HT1080 (cell line): Measurements from ENCODE around the gene KIRREL1. TPM values are rescaled to one million over a fixed set of nuclear protein-coding genes. Genes with fewer than 3 reads are reported as not detected.

Experiments used
- DNase-seq: peaks from one replicate; pipeline ENCODE4 v3.0.0-alpha.2; 2015; ENCODE audit warnings: low read depth
- total RNA-seq: library from RNA; depleted of rRNA; stranded (reverse); fragments of >200 nt; shearing (Covaris generic); gene quantifications from 2 replicates; pipeline ENCODE4 v1.2.3, GENCODE V29; 2014

Gene KIRREL1
- total RNA-seq, 1 experiment from 2014 or later: 68.8 TPM

DNA sequence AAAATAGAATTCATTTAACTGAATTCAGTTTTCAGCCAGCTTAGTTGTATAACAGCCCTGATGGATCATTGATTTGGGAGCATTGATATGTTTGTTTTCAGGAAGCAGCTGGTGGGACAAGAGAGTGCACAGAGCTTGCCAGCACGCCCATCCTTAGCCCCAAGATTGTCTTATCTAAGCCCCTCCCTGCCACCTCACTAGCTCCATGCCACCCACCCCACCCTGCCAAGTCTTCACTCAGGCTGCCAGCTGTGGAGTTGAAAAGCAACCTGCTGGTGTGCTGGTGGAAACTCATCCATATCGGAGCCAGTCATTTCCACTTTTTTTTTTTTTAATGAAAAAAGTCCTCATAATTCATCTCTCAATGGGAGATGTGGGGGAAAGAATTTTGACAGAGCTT lies 11.8 kb downstream of the KIRREL1 start:
- no peak for DNase-seq

- no peak for DNase-seq
Measured at GRCh38 chr1:158007180-158007579, 13.7 kb downstream of the KIRREL1 start.

DNA sequence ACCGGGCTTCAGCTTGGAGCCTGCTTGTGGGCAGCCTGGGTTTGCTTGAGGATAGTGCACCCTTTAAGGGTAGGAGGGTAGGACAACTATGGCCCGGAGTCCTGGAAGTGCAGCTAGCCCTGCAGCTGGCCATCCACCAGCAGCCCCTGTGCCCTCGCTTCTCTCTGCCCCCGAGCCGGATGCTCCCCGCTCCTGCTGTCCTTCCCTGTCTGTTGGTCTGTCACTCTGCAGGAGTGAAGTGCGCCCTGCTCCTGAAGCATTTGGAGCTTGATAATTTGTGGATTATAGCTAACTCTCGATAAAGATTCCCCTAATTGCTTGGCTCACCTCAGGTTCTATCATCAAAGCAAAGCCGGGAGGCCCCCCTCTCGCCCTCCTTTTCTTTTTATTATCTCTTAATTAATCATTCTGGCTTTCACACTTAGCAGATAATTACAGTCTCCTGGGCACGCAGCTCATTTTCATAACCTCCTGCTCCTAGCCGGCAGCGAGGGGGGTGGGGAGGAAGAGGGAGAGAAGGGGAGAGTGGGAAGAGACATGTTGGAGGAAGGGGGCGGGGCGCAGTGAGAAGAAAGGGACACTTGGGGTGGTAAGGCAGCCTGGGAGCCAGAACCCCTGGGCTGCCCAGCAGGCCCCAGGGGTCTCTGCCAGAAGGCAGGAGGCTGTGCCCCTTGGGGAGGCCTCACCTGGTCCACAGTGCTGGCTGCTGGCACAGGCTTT lies 14.4 kb downstream of the KIRREL1 start:
- DNase-seq: no peak

GRCh38 chr1:158008630-158009029 lies 15.2 kb downstream of the KIRREL1 start:
- DNase-seq: no peak

DNA sequence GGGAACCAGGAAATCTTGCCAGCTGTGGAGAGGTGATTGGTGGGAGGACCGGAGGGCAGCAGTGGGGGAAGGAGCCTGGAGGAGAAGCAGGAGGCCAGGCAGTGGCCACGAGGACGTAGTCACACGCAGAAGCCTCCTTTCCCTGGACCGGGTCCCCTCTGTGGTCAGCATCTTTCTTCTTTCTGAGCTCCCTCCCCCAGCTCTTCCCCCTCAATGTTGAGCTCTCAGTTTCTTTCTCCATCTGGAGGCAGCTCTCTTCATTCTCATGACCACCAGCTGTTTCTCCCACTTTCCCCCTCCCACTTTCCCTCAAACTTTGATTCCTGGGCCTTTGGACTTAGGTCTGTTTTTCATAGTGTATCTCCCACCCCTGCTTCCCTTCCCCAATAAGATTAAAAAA lies 18.3 kb downstream of the KIRREL1 start:
- no peak for DNase-seq

DNA sequence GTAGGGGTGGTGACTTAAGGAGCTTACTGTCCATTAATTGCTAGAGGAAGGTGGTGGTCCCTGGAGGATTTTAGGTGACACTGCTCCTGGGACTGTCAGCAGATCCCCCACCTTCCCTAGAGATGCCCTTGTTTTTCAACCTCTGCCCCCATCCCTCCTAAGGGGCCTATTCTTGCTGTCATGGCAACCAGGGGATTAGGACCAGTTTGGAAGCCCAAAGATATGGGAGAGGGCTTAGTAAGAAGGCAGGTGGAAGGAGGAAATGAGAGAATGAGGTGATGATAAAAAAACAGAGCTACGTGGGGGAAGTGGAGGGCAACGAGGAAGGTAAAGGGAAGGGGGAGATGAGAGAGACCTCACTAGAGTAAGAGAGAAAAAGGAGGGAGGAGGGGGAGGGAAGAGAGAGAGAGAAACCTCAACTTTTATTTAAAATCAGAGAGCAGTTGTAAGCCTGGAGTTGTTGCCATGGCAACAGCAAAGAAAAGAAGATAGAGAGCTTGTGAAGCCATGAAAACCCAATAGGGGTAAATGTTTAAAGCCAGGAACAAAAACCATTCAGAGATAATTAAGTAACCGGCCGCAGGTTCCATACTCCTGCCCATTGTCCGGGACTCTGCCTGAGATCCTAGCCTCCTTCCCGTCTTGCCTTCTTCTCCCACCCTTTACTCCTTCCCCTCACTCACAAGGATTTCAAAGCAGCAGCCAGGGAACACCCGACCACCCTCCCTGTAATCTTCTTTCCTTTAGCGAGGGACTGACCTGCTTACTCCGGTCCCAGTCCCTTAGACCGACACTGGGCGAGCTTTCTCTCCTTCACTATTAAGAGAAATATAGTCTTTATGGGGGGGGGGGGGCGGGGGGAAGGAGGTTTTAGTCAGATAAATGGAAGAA lies 20.6 kb downstream of the KIRREL1 start:
- no peak for DNase-seq

DNA sequence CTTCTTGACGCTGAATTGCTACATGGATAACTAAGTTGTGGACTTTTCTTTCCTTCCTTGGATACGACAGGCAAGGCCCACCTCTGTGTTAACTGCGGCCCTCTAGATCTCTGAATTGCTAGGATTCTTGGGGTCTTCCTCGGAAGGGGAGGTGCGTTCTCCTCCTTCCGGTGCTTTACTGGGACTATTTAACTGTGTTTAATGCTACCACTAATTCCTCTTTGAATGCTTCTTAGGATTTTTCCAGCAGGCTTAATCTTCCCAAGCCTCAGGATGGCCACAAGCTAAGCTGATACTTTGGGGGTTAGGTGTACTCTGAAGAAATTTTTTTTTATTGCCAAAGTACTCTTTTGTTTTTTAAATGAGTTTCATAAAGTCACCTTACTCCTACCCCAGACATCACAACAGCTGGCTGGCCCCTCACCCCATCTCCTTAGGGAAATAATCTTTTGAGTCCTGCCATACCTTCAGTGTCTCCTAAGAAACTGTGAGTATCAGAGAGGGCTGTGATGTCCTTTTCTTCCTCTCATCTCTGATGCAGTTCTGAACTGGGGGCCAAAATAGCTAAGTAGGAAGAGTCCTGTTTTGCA lies 21.4 kb downstream of the KIRREL1 start:
- DNase-seq: no peak

DNA sequence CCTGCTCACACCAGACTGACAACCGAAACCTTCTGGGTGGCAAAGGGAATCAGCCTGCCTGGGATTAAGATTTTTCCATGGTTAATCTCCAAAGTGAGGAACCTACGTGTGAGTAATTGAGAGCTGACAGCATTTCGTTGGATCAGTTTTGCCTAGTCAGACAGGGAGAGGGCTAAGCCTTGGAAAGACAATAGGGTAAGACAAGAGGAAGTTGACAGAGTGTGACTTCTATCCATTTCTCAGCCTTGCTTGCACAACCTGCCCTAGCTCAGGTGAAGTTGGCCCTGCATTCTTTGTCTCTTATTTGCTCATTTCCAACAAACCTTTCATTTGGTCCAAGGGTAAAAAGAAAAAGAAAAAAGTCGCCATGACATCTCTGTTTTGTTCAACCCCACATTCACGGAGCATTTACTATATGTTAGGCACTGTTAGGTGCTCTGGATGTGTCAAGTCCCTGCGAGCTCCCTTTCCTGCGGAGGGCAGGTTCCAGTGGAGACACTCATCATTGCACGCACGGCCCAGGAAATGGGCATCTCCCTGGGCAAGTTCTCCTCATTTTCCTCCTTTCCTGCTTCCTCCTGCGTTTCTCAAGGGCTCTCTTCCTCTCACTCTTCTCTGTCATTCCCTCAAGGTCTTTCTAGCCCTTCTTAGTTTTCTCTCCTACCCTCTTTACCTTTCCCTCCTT lies 23.3 kb downstream of the KIRREL1 start:
- DNase-seq: no peak

- DNase-seq: no peak
Measured at GRCh38 chr1:158017800-158018595, 24.6 kb downstream of the KIRREL1 start.

- peak; percentile 95 for DNase-seq
Measured at GRCh38 chr1:158019171-158019868, 25.9 kb downstream of the KIRREL1 start.

GRCh38 chr1:158020259-158020885 lies 26.9 kb downstream of the KIRREL1 start:
- DNase-seq: no peak

GRCh38 chr1:158020886-158021620 lies 27.6 kb downstream of the KIRREL1 start:
- no peak for DNase-seq

- peak; percentile 30 for DNase-seq
Measured at GRCh38 chr1:158021721-158022120, 28.3 kb downstream of the KIRREL1 start.

DNA sequence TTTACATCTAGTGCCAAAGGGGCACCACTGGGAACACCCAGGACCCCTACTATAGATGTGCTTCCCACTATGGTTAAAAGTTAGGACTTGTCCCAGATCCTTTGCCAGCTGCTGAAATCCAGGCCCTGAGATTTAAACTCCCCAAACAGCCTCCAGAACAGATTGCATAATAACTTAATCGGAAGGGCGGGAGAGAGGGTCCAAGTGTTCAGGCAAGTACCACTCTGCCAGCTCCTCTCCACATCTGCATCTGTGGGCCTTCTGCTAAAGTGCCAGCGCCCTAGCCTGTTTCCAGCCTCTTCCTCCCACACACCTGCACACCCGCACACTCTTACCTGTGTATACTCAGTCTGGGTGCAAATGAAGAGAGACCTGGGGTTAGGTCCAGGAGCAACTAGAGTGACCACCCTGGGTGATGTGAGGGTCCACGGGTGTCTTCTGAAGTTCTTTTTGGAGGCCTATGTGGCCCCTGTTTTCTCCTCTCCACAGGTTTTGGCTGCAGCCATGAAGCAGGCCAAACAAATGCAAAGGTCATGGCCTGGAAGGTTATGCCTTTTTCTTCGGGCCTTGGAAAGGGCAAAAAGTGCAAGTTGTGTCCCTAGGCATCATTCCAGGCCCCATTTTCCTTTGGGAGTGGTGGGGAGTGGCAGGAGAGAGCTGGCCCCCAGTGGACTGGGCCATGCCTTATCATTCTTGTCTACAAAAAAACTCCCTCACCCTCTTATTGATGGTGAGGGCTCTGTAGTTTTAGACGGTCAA lies 29.3 kb downstream of the KIRREL1 start:
- no peak for DNase-seq

DNA sequence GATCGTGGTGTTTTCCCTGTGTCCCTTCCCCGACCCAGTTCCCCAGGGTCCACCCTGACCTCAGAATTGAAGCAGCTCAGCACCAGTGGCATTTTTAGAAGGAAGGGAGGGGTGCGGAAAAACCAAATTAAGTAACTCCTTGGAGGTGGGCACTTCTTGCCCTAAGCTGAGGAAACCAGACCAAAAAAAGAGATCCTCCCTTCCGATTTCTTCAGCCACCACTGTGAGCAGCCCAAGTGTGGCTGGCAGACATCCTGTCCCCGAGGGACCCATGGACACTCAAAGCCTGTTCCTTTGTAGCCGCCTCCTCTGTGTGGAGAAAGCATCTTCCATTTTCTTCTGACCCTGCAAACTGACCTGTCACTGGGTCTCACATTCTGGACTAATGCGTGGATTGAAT lies 31.3 kb downstream of the KIRREL1 start:
- DNase-seq: no peak

GRCh38 chr1:158025576-158026230 lies 32.3 kb downstream of the KIRREL1 start:
- no peak for DNase-seq

GRCh38 chr1:158026651-158027050 lies 33.2 kb downstream of the KIRREL1 start:
- no peak for DNase-seq

- DNase-seq: no peak
Measured at GRCh38 chr1:158027508-158027907, 34.1 kb downstream of the KIRREL1 start.
